ENCODE measurements around the gene KRTAP7-1. TPM values are rescaled to one million over a fixed set of nuclear protein-coding genes. Genes with fewer than 3 reads are reported as not detected.

KRTAP7-1 gene
- total and polyA plus RNA-seq, 2 of the 8 experiments (the other 6 are each of a cell fraction or from before 2014, with no cell fraction given): not detected

GRCh38 chr21:30842990-30843389, 13.4 kb upstream of the KRTAP7-1 start:
- H2BK120ac ChIP-seq (replicated peaks; ENCODE audit: low read depth, low read length): no peak overlapping the region
- no peak overlapping the region for H3K14ac ChIP-seq (ENCODE audit: insufficient read length)
- no peak overlapping the region for H4K8ac ChIP-seq (ENCODE audit: extremely low read depth, insufficient read depth, low read length)
- H3K27me3 ChIP-seq (replicated peaks in 1 of 4; ENCODE audit: control insufficient read depth in 3 of 4, extremely low read depth in 1 of 4, insufficient read depth in 3 of 4, low read length in 3 of 4): no peaks in the 10 kb centered on the region
- H3K23me2 ChIP-seq (ENCODE audit: low read depth, low read length): no peaks in the 10 kb centered on the region
- no peak overlapping the region for H3K23ac ChIP-seq (ENCODE audit: insufficient read length)
- no peaks in the 10 kb centered on the region for H4K20me1 ChIP-seq (replicated peaks in 1 of 2; ENCODE audit: control insufficient read depth in 1 of 2, insufficient read depth in 2 of 2, low read length in 2 of 2)
- H3K9ac ChIP-seq (replicated peaks in 1 of 4; ENCODE audit: extremely low read depth in 1 of 4, low read depth in 3 of 4, low read length in 3 of 4): no peak overlapping the region
- DNase-seq (ENCODE audit: low read depth in 1 of 2, low spot score in 2 of 2): no peak
- no peaks in the 10 kb centered on the region for H3K36me3 ChIP-seq (ENCODE audit: control insufficient read depth in 2 of 4, insufficient read depth in 4 of 4, low read length in 3 of 4)
- no peak overlapping the region for H3K4ac ChIP-seq (replicated peaks; ENCODE audit: insufficient read length, low read depth, low read length)
- no peak overlapping the region for H3K4me2 ChIP-seq (ENCODE audit: insufficient read depth in 1 of 2, low read depth in 2 of 2, low read length in 2 of 2)
- H3K18ac ChIP-seq (ENCODE audit: extremely low read depth, low read length): no peak overlapping the region
- no peak overlapping the region for H3K4me3 ChIP-seq (ENCODE audit: extremely low read depth in 1 of 4, insufficient read depth in 2 of 4, low read depth in 3 of 4, low read length in 4 of 4)
- H2BK12ac ChIP-seq (ENCODE audit: low read depth, low read length): no peak overlapping the region
- no peaks in the 10 kb centered on the region for H3K4me1 ChIP-seq (replicated peaks in 1 of 4; ENCODE audit: control insufficient read depth in 3 of 4, insufficient read depth in 4 of 4, low read length in 3 of 4)
- H3K9me3 ChIP-seq (ENCODE audit: insufficient read depth in 2 of 2, low read depth in 1 of 2, low read length in 1 of 2): no peaks in the 10 kb centered on the region
- H3K79me1 ChIP-seq (ENCODE audit: low read depth, low read length): no peaks in the 10 kb centered on the region
- CTCF ChIA-PET (ENCODE audit: partially characterized antibody): interaction anchor here (0.6 to 3.7 kb wide), 7 partner anchors 8 to 449 kb away, joined by 3 to 28 read pairs (median 5); no protein-coding TSS in a partner anchor
- FAIRE-seq: no peak
- H2AFZ ChIP-seq (ENCODE audit: low read length): no peak overlapping the region
- no peak overlapping the region for H2BK15ac ChIP-seq (ENCODE audit: low read length)
- no peak overlapping the region for H4K91ac ChIP-seq (replicated peaks; ENCODE audit: insufficient read length, low read length)
- H3K56ac ChIP-seq (replicated peaks; ENCODE audit: insufficient read length, low read depth, low read length): no peak overlapping the region
- no peak overlapping the region for H4K5ac ChIP-seq (ENCODE audit: insufficient read length, low read depth, low read length)
- no peaks in the 10 kb centered on the region for H3K79me2 ChIP-seq (ENCODE audit: control insufficient read depth in 1 of 2, insufficient read depth in 2 of 2, low read length in 2 of 2)
- no peak overlapping the region for H2BK5ac ChIP-seq (ENCODE audit: low read depth, low read length)
- H3K27ac ChIP-seq (ENCODE audit: low read depth, low read length): no peak overlapping the region
- POLR2A ChIA-PET (ENCODE audit: partially characterized antibody): no interaction called here
- H2AK5ac ChIP-seq (ENCODE audit: low read depth, low read length): no peak overlapping the region
- no peak overlapping the region for H2BK20ac ChIP-seq (ENCODE audit: low read length)
- TF ChIP-seq RNF2 (IDR thresholded peaks at IDR 0.05; ENCODE audit: borderline replicate concordance, low read depth, low read length, missing control alignments, poor library complexity, severe bottlenecking) (no peak), GTF2F1 (IDR thresholded peaks at IDR 0.05; ENCODE audit: borderline replicate concordance, low read depth, low read length) (no peak), PHF8 (conservative IDR thresholded peaks at IDR 0.05; ENCODE audit: low read depth, low read length) (no peak), SAP30 (IDR thresholded peaks at IDR 0.05; ENCODE audit: insufficient read depth, insufficient replicate concordance, low read length) (no peak), SIX5 (IDR thresholded peaks at IDR 0.05; ENCODE audit: low read depth, low read length) (no peak), GABPA (IDR thresholded peaks at IDR 0.05; ENCODE audit: borderline replicate concordance, insufficient read depth, low read length) (no peak), SP1 (IDR thresholded peaks at IDR 0.05; ENCODE audit: low read depth, low read length) (no peak), RAD21 (IDR thresholded peaks at IDR 0.05 in 1 of 2, conservative IDR thresholded peaks at IDR 0.05 in 1 of 2; ENCODE audit: low read depth in 2 of 2, low read length in 2 of 2) (0 out of 4 replicates have a peak, but pooled peaks of 1 of the 2 experiments have one; percentile 3), EP300 (IDR thresholded peaks at IDR 0.05; ENCODE audit: borderline replicate concordance in 1 of 2, low read depth in 2 of 2, low read length in 2 of 2) (no peak), SIN3A (conservative IDR thresholded peaks at IDR 0.05 in 1 of 2, IDR thresholded peaks at IDR 0.05 in 1 of 2; ENCODE audit: low read depth in 1 of 2, low read length in 2 of 2) (no peak), CHD1 (IDR thresholded peaks at IDR 0.05; ENCODE audit: low read depth, low read length) (no peak), SP2 (IDR thresholded peaks at IDR 0.05; ENCODE audit: low read length) (no peak), E2F6 (IDR thresholded peaks at IDR 0.05) (no peak)
